SK-N-MC (cell line): ENCODE measurements around the gene UTP18.

Source experiments
- EZH2 ChIP-seq: fragments of 200-600 bp; sonication (generic); IDR thresholded peaks from one replicate; pipeline ENCODE4 v1.6.1; 2017; ENCODE audit warnings: antibody characterized with exemption
- FOXP2 ChIP-seq: optimal IDR thresholded peaks from 2 replicates; pipeline ENCODE3; 2011; ENCODE audit warnings: mild to moderate bottlenecking, moderate library complexity; ENCODE audit not compliant: insufficient read depth; ENCODE audit errors: extremely low read length, control extremely low read depth
- POLR2AphosphoS5 ChIP-seq: IDR thresholded peaks from 2 replicates; pipeline ENCODE4 v1.6.1; 2012; ENCODE audit warnings: mild to moderate bottlenecking, low read depth, low read length, borderline replicate concordance

DNA sequence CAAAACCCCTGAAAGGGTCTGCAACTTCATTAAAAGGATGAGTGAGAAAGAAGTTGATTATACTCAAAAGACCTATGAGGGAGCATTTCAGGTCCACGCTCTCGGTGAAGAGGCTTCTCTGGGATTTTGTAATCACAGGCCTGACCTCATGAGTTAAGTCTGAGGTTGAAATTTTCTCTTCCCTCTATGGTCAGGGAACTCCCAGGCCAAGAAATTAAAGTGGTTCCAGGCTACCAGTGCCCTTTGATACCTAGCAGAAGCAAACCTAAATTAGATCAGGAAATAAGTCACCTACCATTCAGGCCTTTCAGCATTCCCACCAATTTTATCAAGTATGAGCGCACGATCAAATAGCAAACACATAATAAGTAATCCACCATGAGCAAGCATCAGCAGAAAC lies 28.3 kb upstream of the UTP18 start:
- TF ChIP-seq EZH2 (no peak), POLR2AphosphoS5 (no peak), FOXP2 (no peak)
